SK-N-SH treated with all-trans-retinoic acid at 6 μM for 48 hours (cell line): Measurements from ENCODE around the gene RPS6KA4.

Experiments
- BACH2 ChIP-seq: fragments of 250-450 bp; sonication (Bioruptor Pico); IDR thresholded peaks from 2 replicates; pipeline ENCODE4 v1.9.0; 2021; ENCODE audit warnings: mild to moderate bottlenecking, borderline replicate concordance
- CSDC2 ChIP-seq: fragments of 250-450 bp; sonication (Bioruptor Pico); IDR thresholded peaks from 2 replicates; pipeline ENCODE4 v1.5.0; 2020; ENCODE audit warnings: mild to moderate bottlenecking, moderate library complexity
- CSRNP3 ChIP-seq: fragments of 250-450 bp; sonication (Bioruptor Pico); IDR thresholded peaks from 2 replicates; pipeline ENCODE4 v1.5.1; 2021; ENCODE audit warnings: mild to moderate bottlenecking, moderate library complexity
- ESRRG ChIP-seq: fragments of 250-450 bp; sonication (Bioruptor Pico); IDR thresholded peaks from 2 replicates; pipeline ENCODE4 v1.6.1; 2021; ENCODE audit warnings: mild to moderate bottlenecking
- PATZ1 ChIP-seq: fragments of 250-450 bp; sonication (Bioruptor Pico); IDR thresholded peaks from 2 replicates; pipeline ENCODE4 v1.8.0; 2020; ENCODE audit warnings: mild to moderate bottlenecking, moderate library complexity, borderline replicate concordance
- PPARA ChIP-seq: fragments of 250-450 bp; sonication (Bioruptor Pico); IDR thresholded peaks from 2 replicates; pipeline ENCODE4 v1.5.0; 2020; ENCODE audit warnings: mild to moderate bottlenecking, borderline replicate concordance
- RARB ChIP-seq: fragments of 250-450 bp; sonication (Bioruptor Pico); IDR thresholded peaks from 2 replicates; pipeline ENCODE4 v1.8.0; 2021; ENCODE audit warnings: mild to moderate bottlenecking, moderate library complexity
- SNAI2 ChIP-seq: fragments of 250-450 bp; sonication (Bioruptor Pico); IDR thresholded peaks from 2 replicates; pipeline ENCODE4 v1.5.0; 2020; ENCODE audit warnings: mild to moderate bottlenecking, moderate library complexity
- ZNF8 ChIP-seq: fragments of 450-650 bp; formaldehyde crosslinking; IDR thresholded peaks from 2 replicates; pipeline ENCODE4 v1.5.0; 2020; ENCODE audit warnings: mild to moderate bottlenecking, moderate library complexity
- TF ChIP-seq, protein P1 (sequence below): fragments of 250-450 bp; sonication (Bioruptor Pico); IDR thresholded peaks from 2 replicates; pipeline ENCODE4 v1.8.0; 2021; ENCODE audit warnings: low read depth, mild to moderate bottlenecking, moderate library complexity, borderline replicate concordance

GRCh38 chr11:64388894-64389293, 29.9 kb downstream of the RPS6KA4 start:
- TF ChIP-seq ZNF8 (CRISPR knock-in tag): no peak
- no peak for TF ChIP-seq RARB (CRISPR knock-in tag)
- TF ChIP-seq PATZ1 (CRISPR knock-in tag): no peak
- TF ChIP-seq SNAI2 (CRISPR knock-in tag): no peak
- no peak for TF ChIP-seq BACH2
- no peak for TF ChIP-seq CSRNP3 (CRISPR knock-in tag)
- no peak for TF ChIP-seq ESRRG (CRISPR knock-in tag)
- TF ChIP-seq CSDC2 (CRISPR knock-in tag): no peak
- TF ChIP-seq PPARA: no peak
- TF ChIP-seq, protein P1, sequence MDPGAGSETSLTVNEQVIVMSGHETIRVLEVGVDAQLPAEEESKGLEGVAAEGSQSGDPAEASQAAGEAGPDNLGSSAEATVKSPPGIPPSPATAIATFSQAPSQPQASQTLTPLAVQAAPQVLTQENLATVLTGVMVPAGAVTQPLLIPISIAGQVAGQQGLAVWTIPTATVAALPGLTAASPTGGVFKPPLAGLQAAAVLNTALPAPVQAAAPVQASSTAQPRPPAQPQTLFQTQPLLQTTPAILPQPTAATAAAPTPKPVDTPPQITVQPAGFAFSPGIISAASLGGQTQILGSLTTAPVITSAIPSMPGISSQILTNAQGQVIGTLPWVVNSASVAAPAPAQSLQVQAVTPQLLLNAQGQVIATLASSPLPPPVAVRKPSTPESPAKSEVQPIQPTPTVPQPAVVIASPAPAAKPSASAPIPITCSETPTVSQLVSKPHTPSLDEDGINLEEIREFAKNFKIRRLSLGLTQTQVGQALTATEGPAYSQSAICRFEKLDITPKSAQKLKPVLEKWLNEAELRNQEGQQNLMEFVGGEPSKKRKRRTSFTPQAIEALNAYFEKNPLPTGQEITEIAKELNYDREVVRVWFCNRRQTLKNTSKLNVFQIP (CRISPR knock-in tag): no peak
